ENCODE results near the gene OR4K5.
A peak's percentile ranks its signal among the peaks of the same experiment; 100 is the strongest.
"Not testable (repeated sequence)": the region's sequence is repeated elsewhere in the genome, so short reads cannot be mapped to it uniquely, and the experiment has no call there.

OR4K5 gene, protein sequence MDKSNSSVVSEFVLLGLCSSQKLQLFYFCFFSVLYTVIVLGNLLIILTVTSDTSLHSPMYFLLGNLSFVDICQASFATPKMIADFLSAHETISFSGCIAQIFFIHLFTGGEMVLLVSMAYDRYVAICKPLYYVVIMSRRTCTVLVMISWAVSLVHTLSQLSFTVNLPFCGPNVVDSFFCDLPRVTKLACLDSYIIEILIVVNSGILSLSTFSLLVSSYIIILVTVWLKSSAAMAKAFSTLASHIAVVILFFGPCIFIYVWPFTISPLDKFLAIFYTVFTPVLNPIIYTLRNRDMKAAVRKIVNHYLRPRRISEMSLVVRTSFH

DNA sequence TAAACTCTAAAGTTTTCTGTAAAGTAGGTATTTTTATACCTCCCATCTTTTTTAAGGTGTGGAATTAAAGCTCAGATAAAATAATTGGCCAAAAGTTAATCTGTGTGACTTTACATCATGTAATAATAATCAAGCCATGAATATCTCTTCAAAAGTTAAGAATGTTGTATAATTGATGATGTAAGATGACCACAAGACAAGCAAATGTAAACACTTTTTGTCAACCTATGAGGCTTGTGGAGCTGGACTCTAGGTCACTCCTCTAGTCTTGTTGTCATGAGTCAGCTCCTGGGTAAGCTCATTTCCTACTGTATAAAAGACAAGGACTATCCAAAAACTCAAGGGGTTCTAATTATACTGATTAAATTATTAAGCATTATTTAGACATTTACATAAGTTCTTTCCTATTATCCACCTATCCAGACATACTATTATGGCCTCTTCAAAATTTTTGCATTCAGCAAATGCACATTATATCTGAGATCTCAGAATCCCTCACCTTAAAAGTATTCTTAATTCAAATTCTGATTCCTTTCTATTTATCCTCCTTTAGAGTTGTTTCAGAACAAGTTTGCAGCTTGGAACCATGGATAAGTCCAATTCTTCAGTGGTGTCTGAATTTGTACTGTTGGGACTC lies at the start of gene OR4K5:
OR4K5 (plus strand) TSS at position 587 of the 637 bp plus-strand sequence; CDS start at position 587, 0 bp downstream.
- no peak for DNase-seq (ENCODE audit: low spot score)

DNA sequence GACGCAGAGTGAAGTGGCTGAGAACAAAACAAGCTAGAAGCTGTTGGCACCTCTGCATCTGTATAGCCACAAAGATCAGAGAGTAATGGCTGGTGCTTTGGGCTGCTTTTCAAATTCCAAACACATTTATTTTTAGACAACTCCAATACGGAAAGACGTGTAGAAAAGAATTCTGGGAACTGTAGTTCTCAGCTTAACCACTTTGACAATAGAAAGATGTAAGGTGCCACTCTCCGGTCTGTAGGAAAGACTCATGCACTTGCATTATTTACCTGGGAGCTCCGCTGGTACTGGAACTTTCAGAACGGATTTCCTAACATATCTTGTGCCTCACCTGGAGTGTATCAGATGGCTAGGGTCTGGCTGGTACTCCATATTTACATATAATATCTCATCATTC lies 47.2 kb upstream of the OR4K5 start:
- no peak for DNase-seq (ENCODE audit: low spot score)

DNA sequence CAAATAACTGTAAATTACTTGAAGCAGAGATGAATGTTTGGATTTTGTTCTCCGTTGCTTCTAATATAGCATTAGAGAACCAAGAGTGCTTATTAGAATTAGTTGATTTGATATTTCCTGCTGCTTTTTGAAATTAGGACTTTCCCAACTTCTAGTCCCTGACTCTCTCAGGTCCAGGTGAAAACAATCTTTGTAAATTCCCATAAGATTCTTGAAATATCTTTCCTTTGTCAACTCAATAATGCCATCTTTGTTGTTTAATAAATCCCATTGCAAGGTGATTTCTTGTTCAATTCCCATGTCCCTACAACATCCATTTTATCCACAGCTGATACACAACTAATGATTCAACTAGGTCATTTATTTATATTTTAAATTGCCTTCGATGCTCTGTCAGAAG lies 45.6 kb upstream of the OR4K5 start, which contains the start of gene OR4K2:
OR4K2 (plus strand) TSS at position 301 of the 400 bp plus-strand sequence. CDS start 1,126 bp downstream, outside the sequence.
- no peak for DNase-seq (ENCODE audit: low spot score)

DNA sequence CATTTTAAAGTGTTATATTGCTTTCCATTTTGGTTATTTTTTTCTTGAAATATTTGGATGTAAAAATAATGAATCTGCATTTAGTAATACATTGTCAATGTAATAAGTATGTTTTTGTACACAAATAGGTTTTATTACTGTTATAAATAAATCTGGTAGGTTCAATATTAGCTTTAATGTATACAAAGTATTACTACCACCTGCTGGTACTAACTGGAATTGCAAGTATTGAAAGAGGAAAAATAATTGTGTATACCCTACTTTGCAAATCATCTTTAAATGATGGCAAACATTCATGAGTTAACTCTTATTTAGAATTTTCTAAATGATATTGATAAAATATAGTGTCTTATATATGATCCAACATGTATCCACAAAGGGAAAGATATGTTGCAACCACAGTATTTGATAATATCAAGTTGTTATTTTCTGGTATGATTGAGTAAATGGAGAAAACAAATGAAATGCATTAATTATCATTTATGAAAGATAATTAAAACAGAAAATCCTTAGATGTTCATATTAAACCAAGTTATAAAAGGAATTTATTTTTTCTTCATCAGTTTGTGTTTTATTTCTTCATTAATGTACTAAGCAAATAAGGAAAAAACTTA lies 42.3 kb upstream of the OR4K5 start:
- DNase-seq (ENCODE audit: low spot score), result no peak

DNA sequence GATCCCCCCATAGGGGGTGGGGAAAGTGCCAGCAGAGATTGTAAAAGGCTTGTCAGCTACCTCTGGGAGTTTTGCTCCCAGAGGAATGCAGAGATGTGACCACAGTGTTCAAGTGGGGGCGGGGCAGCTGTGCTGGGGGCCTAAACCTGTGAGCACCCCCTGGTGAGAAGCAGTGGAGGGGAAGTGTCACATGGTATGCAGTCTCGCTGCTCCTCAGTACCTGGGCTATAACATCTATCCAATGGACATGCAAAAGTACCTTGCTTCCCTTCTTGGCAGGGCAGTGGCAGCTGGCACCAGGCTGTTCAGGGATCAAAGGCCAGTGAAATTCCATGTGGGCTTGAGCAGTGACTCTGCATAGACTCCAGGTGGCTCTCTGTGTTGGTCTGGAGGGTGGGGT lies 25.1 kb upstream of the OR4K5 start:
- DNase-seq (ENCODE audit: low spot score), result no peak

DNA sequence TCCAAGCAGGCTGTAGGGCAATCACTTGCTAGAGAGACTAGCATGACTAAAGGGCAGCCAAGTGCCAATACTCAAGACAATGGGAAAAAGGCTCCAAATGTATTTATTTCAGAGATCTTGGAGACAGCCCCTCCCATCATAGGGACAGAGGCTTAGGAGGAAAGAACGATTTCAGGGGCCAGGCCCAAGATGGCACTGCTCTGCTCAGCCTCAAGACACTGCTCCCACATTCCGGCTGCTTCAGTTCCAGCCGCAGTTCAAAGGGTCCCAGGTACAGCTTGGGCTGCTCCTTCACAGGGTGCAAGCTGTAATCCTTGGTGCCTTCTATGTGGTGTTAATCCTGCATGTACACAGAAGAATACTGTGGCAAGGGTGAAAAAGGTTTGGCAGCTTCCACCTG lies 19.4 kb upstream of the OR4K5 start:
- DNase-seq (ENCODE audit: low spot score), result no peak

DNA sequence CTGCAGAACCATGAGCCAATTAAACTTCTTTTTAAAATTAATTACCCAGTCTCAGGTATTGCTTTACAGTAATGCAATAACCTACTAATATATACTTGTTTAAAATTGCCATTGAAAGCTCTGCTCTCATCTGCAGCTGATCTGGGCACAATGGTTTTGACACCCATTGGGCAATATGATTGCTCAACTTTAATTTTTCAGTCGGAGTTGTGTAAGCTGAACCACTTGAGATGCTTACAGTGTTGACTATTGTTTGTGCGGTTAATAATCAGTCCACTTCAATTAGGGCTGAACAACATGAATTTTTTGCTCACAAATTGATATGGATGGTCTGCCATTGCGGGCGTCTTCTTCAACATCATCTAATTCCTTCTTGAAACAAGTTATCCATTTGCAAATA lies 18.0 kb upstream of the OR4K5 start:
- no peak for DNase-seq (ENCODE audit: low spot score)

DNA sequence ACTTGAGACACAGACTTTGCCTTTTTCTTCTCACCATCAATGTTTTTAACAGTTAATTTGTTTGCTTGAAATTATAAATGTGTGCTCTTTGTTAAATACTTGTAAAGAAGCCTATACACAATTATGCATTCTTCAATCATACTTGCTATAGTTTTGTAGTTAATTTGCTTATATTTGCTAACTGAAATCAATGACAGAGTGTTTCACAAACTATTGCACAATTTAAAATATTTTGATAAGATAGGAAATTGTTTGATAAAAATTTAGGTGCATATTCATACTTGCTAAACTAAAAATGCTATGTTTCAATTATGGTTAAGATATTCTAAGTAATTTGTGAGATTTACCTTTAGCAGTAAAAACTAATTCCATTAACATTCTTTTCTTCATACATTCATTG lies 13.7 kb upstream of the OR4K5 start:
- no peak for DNase-seq (ENCODE audit: low spot score)

DNA sequence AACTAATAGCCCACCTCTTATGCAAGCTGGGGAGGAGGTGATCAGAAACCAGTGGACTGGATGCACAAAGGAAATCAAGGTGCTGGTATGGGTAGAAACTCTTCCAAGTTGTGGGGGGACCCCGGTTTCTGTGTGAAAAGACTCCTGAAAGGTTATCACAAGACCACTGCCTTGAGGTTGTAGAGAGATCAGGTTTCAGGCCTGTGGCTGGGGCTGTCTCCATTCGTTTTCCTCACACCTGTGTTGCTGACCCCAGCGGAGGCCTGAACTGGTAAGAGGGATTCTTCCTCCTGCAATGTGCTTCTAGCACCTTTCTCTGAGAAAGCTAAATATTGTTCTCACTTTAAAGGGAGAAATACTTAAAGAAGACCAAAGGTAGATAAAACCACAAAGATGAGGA lies 9.3 kb upstream of the OR4K5 start:
- DNase-seq (ENCODE audit: low spot score), result no peak

DNA sequence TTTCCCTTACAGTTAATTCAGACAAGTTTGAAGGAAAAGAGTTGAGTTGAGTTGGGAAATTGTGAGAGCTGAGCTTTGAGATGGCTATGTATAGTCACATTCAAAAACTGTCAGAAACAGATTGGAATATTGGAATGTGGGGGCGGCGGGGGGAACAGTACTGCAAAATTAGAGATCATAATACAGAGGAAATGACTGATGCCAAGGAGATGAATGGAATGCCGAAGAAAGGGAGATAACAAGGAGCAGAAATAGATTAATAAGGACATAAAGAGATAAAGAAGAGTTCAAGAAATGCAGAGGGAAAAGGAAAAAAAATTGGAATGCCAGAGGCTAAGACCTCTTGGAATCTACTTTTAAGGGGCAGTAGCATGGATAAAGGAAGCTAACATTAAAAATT lies 3.2 kb upstream of the OR4K5 start:
- DNase-seq (ENCODE audit: low spot score), result no peak

DNA sequence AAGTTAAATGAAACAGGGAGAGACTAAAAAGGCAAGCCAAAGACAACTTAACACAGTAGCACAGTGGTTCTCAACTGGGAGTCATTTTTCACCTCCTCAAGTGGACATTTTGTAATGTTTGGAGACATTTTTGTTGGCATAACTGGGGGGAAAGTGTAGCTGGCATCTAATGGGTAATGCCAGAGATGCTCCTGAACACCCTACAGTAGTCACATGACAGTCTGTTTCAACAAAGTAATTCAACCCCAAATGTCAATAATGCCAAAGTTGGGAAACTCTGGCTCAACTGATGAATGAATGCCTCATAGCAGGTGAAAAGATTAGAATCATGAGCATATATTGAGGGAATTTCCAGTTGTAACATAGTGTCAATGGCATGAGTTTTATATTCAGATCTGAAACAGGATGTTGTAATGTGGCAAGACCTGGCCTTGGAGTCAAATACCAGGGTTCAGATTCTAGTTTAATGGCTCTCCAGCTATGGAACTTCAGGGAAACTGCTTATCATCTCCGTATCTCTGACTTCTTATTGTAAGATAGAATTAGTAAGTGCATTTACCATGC lies 2.4 kb upstream of the OR4K5 start:
- DNase-seq (ENCODE audit: low spot score), result peak; percentile 11

DNA sequence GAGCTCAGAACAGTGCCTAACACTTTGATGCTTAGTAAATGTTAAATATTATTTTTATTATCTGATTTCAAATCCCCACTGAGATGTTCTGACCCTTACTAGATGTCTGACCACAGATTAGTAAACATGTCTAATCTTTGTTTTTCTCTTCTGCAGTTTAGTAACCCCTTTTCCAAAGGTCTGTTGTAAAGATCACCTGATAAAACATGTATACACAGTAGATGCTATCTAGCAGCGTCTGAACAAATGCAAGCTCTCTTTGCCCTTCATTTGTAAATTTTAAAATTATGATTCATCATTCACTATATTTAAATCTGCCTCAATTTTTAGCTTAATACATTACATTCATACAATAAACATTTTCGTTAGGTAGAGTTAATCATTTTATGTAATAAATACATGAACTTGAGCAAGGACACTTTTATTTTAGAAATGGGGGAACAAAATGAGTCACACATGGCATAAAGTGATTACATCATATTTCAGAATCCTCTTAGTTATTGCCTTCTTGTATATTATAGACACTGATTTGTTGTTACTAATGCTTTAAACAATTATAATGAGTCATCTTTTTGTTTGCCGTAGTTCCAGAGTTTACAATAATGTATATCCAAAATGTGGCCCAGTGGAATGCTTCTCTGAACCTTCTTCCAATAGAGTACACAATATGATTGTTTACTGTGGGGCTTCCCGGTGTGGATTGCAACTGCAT lies 1.7 kb upstream of the OR4K5 start:
- no peak for DNase-seq (ENCODE audit: low spot score)

DNA sequence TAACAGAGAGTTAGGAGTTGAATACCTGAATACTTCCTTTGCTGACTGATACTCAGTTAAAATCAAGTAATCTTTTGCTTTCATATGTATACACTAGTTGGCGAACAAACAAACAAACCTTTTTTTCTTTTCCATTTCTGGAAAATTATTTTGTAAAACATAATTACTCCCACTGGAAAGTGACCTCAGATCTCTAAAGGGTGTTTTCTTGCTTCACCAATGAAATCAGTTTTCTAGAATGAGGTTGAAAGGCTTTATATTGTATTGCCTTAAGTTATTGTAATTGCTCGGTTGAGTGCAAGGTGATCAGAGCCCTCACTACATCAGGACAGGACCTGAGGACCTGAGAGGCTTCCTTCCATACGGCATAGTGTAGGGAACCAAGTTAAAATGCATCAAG lies 10.2 kb downstream of the OR4K5 start, which contains the start of gene OR4K1:
OR4K1 (plus strand) TSS at position 301 of the 400 bp plus-strand sequence. CDS start 4,750 bp downstream, outside the sequence.
- DNase-seq (ENCODE audit: low spot score), result no peak

DNA sequence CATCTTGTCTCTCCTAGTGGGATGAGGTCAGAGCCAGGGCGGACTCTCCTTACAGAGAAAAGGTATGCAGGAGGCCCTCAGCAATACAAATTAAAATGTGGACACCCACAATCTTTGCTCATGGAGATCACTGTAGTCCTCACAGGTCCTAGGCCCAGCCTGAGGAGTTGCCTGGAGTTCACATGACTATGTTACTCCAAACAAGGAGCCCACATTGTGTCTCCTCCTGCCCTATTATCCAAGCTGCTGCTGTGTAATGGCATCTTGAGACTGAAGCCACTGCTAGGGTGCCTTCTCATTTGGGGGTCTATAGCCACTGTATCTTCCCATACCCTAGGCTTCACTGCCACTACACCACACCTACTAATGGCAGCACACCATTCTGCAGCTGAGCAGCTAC lies 21.3 kb downstream of the OR4K5 start:
- no peak for DNase-seq (ENCODE audit: low spot score)

DNA sequence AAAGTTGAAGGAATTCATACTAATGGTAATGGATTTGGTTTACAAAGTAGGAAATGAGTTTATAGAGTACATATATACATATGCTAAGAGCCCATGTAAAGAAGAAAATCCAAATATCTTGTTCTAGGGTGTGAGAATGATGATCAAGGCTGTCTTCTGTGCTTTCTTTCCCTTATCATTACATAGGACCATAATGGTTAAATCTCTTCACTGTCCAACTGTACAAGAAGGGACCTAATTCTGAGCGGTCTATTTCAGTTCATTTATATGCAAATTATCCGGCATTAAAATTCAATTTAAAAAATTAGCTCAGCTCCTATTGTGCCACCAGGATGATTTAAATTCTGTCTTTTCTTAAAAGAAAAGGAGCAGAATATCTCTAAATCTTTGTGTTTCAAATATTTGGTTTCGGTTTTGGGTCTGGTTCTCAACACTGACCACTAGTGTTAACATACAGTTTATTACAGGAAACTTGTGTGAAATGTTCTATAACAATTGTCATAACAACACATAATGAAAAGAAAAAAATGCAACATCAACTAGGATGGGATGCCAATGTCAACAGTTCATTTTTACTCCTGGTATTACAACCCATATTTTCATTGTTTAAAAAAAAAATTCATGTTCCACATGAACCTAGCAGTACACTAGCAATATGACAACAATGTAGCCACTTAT lies 27.1 kb downstream of the OR4K5 start:
- DNase-seq (ENCODE audit: low spot score), result peak; percentile 1

DNA sequence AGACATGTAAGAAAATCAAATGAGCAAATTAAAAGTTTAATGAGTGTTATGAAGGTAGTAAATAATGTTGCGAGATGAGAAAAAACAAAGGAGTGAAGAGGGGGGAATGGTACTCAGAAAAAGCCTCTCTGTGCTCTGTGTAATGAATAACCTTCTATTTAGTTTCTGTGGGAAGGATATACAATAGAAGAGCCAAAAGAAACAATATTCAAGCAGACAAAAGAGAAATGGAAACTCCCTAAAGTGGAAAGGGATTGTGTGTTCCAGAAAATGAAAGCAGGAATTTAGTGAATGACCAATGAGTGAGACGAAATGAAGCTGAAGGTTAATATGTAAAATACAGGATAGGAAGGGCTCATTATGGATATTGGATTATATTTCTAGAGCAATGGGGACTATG lies 28.8 kb downstream of the OR4K5 start:
- no peak for DNase-seq (ENCODE audit: low spot score)

DNA sequence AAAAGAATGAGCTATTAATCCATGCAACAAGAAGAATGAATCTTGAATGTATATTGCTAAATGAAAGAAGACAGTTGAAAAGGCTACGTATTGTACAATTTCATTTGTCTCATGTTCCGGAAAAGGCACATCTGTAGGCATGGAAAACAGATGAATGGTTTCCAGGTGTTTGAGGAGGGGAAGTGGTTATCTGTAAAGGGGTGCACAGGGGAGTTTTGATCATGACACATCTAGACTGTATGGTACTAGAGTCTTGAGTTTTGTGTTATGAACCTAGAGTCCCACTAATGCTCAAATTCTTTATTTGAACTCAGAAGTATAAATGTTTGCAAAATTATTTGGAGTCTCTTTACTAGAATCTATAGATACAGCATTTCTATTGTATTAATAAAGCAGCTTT lies 49.3 kb downstream of the OR4K5 start:
- not testable (repeated sequence) for DNase-seq (ENCODE audit: low spot score)
